GM18499 (cell line): ENCODE results near the gene TMEM184A.

Experiments used
- ATAC-seq: cut with Tn5 transposase; IDR thresholded peaks from one replicate; pipeline ENCODE4 v1.9.1; 2021; ENCODE audit warnings: moderate number of reproducible peaks; ENCODE audit not compliant: insufficient read depth, unreplicated experiment

Gene TMEM184A

GRCh38 chr7:1555813-1556543 is at the start of gene TMEM184A:
Gene TMEM184A (minus strand): TSS chr7:1556205. CDS start chr7:1555484, 721 bp downstream.
- no peak for ATAC-seq

DNA sequence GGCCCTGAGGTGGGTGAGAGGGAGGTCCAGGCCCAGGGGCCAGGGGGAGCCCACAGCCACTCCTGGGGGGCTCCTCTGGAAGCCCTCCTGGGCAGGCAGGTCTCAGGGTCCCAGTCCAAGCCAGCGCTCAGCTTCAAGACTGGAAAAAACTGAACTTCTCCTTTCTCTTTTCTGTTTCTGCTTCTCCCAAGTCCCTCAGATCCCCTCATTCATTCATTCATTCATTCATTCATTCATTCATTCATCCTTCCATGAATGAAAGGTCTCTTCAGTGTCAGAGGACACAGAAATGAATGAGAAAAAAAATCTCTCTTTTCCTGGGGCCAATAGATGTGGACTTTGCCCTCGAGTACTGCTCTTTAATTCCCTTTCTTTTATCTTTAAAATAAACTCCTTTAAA is 48.4 kb upstream of the TMEM184A start:
- ATAC-seq, result no peak

DNA sequence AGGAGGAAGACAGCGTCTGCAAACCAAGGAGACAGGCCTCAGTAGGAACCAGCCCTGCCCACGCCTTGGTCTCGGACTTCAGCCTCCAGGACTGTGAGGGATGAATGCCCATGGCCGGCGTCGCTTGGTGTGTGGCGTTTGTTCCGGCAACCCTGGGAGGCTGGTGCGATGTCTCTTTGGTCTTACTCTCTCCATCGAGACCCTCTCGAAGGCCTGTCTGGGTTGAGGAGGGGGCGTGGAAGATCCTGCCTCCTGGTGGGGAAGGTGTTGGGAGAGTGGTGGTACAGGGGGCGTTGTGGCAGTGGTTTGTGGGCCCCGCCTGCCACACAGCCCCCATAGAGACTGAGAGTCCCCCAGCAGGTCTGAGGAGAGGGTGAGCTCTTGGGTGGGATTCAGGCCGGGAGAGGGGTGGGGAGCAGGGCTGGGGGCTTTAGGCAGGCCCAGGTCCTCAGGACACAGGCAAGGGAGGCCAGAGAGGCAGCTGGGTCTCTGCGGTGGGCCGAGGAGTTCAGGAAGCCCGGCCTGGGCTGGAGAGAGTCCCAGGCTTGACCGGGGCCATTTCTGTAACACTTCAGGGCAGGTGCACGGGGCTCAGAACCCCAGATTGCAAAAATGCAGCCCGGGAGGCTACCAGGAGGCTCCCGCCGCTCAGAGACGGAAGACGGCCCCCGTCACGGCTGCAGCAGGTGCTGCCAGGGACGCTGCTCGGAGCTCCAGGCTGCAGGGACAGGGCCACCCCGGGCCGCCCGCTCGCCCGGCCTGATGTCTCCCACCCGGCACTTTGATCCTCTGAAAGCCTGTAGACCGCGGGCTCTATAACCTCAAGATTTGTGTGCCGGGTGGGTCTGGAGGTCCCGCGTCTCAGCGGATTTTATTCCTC is 47.6 kb upstream of the TMEM184A start:
- no peak for ATAC-seq

- ATAC-seq, result no peak
Measured at GRCh38 chr7:1602386-1602785, 46.4 kb upstream of the TMEM184A start.

- no peak for ATAC-seq
Measured at GRCh38 chr7:1601956-1602355, 46.0 kb upstream of the TMEM184A start.

GRCh38 chr7:1599640-1600395 is 43.8 kb upstream of the TMEM184A start:
- no peak for ATAC-seq

DNA sequence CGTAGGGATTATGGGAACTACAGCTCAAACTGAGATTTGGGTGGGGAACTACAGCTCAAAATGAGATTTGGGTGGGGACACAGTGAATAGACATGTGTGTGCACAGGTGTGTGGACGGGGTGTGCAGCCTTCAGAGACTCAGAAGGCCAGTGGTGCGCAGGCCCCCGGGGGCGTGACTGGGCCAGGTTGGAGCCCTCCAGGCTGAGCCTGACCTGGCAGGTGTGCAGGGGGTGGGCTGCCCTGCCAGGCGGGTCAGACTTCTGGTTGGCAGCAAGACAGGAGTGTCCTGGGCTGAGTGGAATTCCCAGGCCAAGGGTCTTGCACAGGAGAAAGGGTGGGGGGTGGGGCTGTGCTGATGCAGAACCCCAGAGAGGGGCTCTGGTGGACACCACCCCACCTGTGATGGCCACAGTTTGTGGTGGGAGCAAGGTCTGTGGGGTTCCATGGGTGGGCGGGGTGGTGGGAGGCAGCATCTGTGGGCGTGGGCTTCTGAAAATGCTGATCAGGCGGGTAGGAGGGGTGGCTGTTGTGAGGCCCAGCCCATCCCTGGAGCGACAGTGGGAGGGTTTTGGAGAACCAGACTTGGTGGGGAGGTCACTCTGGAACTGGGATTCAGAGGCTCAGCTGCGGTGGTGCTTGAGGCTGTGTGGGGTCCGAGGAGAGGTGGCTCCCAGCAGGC is 43.1 kb upstream of the TMEM184A start:
- no peak for ATAC-seq

DNA sequence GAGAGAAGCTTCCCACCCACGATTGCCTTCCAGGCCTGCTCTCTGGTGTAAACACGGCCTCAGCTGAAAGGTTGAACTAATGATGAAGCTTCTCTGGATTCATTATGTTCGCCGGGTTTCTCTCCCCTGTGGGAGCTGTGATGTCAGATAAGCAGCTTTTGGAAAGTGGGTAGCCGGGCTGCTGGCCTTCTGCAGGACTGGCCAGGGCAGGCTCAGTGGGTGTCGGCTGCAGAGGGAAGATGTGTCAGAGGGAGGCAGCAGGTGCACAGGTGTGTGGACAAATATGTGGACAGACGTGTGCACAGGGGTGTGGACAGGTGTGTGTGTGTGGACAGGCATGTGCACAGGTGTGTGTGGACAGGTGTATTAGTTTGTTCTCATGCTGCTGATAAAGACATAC is 42.3 kb upstream of the TMEM184A start:
- ATAC-seq, result no peak

- no peak for ATAC-seq
Measured at GRCh38 chr7:1597791-1598190, 41.8 kb upstream of the TMEM184A start.

DNA sequence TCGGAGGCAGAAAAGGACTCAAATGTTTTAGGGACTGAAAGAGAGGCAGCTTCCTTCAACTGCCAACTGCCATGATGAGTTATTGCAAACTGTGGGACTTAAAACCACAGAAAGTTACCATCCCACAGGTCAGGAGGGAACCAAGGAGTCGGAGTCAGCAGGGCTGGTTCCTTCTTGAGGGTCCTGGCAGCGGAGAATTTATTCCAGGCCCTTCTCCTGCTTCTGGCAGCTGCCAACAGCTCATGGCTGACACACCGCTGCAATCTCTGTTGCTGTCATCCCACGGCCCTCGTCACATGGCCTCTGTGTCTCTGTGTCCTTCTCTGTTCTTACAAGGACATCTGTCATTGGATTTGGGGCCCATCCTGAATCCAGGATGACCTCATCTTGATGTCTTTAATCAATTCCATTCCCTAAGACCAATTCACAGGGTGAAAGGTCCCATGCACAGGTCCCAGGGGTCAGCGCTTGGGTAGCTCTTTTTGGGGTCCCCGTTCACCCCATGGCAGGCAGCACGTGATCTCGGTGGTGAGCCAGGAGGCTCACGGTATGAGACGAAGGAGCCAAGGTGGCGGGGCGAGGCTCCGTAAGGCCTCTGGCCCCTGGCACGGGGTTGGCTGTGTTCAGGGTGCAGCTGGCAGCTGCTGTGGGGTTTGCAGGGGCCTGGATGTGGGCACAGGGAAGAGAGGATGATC is 41.2 kb upstream of the TMEM184A start:
- ATAC-seq, result no peak

DNA sequence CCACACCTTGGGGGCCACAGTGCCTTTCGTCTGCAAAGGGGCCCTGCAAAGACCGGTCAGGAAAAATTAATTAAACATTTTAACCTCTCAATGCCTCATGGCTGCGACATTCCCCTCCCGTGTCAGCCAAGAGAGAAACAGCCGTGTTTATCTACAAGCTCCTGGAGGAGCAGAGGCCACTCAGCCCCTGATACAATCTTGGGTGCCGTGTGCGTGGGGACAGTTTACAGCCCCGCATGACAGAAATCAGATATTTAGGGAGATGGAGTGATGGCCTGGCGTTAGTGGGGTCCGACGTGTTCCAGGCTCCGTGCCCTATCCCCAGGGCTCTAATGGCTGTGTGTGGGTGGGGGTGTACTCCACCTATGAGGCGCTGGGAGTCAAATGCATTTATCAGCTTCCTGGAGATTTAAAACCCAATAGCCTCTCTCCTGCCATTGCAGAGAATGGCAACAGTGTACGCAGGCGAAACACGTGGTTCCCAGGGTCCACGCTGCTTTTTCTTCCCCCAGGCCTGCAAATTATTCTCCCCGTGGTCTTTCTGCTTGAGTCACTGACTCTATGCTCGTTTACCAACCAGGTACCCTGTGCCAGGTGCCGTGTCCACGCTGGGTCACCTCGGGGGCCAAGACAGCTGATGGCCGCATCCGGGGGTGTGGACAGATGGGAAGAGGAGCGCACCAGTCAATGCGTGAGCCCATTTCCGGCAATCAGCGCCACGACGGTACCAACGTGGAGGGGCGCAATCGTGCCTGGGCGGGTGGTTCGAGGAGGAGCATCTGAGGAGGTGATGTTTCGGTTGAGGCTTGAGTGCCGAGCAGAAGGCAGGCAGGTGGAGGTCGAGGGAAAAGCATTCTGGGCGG is 40.4 kb upstream of the TMEM184A start:
- ATAC-seq, result no peak

DNA sequence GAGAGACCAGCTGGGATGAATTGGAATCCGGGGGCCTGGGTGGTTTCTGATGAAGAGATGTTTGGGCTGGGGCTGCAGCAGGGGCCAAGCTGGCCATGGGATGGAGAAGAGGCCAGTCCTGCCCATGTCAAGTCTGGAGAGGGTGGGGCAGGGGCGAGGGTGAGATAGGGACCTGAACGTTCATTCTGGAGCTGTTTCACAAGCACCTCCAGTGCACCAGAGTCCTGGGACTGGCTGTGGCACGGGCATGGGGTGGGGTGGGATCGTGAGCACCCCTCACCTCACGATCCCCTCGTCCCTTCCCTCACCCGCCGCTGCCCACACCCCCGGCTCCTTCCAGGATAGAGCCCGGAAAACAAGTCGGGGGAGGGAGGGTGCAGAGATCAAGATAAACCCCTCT is 39.6 kb upstream of the TMEM184A start:
- no peak for ATAC-seq

- no peak for ATAC-seq
Measured at GRCh38 chr7:1595027-1595426, 39.0 kb upstream of the TMEM184A start.

DNA sequence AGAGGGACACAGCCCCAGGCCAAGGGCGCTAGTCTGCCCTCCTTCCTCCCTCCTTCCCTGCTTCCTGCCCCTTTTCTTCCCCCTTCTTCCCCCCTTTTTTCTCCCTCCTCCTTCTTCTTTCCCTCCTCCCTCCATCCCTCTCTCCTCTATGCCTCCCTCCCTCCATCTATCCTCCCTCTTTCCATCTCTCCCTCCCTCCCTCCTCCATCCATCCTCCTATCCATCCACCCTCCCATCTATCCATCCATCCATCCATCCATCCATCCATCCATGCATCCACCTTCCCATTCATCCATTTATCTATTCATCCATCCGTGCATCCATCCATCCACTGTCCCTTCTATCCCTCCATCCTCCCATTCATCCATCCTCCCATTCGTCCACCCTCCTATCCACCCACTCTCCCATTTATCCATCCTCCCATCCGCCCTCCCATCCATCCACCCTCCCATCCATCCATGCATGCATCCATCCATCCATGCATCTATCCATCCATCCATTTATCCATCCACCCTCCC is 38.0 kb upstream of the TMEM184A start:
- no peak for ATAC-seq

DNA sequence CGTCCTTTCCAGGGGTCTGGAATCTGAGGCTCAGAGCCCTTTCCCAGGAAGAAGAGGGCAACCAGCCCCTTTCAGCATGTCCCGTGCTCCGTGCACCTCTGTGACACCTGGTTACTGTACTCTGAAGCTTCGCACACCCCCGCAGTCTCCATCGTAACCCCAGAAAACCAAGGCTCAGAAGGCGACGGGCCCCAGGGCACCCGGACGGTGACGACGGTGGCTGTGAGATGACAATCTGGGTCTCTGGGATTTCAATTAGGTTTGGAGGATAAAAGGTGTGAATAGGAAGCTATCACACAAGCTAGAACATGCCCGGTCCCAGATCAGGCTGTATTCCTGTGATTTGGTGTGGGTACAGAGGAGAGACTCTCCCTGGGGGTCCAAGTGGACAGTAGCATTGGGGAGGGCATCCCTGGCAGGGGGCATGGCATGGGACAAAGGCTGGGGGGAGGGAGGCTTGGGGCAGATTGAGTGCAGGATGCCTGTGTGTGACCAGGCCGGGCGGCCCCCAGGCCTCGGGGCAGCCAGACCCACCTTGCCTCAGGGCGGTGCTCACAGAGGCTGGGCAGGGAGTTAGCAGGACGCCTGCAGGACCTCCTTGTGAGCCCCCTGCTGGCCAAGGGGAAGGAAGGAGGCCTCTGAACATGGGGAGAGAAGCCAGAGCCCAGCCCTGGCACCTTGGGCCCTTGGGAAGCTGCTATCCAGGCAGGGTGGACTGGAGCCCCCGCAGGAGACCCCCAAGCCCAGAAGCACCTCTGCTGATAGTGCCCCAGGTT is 37.3 kb upstream of the TMEM184A start:
- ATAC-seq, result no peak

DNA sequence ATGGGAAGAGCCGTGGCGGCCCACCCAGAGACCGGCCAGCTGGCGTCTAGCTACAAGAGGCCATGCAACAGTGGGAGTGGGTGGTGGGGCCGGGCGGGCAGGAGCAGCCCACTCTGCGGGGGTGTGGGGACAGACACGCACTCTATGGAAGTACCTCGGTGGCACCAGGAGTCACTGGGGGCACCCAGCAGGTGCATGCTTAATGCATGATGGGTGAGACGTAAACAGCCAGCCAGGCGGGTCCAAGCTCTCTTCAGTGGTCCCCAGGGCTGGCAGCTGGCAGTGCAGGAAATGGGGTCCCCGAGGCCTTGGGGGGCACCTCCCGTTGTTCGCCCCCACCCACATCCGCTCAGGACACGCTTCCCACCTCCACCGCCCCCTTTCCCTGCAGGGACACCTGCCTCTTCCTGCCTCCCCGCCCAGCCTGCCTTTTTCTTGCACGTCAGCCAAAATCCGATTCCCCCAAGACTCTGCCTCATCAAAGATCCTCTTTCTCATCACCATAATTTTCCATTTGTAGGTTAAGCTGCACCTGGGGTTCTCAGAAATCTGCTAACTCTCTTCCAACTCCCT is 36.4 kb upstream of the TMEM184A start:
- ATAC-seq, result no peak

GRCh38 chr7:1591876-1592275 is 35.9 kb upstream of the TMEM184A start:
- no peak for ATAC-seq

DNA sequence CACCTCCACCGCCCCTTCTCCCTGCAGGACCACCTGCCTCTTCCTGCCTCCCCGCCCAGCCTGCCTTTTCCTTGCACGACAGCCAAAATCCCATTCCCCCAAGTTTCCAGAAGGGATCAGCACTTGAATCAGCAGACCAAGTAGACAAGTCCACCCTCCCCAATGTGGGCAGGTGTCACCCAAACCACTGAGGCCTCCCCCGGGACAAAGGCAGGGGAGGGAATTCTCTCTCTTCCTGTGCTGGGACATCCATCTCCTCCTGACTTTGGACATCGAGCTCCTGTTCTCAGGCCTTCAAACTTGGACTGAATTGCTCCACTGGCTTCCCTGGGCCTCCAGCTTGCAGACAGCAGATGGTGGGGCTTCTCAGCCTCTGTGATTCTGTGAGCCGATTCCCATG is 35.4 kb upstream of the TMEM184A start:
- ATAC-seq, result no peak
